A673 (cell line): ENCODE data around the gene SMIM24. TPM values are rescaled to one million over a fixed set of nuclear protein-coding genes. Genes with fewer than 3 reads are reported as not detected.

ENCODE experiments used
- BruUV-seq: library from RNA; stranded (reverse); fragments of 400-500 nt; replicated peaks from 2 replicates; lab custom pipeline; 2021; lab: Mats Ljungman, UMichigan
- CTCF ChIA-PET: fragments of 300-600 bp; sonication (Branson Sonifier 250); formaldehyde crosslinking; loops from one replicate; lab custom pipeline; 2022; ENCODE audit warnings: antibody characterized with exemption; lab: Charles Lee
- POLR2A ChIA-PET: fragments of 300-600 bp; sonication (Branson Sonifier 250); formaldehyde crosslinking; loops from one replicate; lab custom pipeline; 2022; ENCODE audit warnings: antibody characterized with exemption; ENCODE audit not compliant: low non-redundant PET; lab: Charles Lee
- DNase-seq: peaks from one replicate; pipeline ENCODE4 v3.0.0-alpha.2; 2015; ENCODE audit warnings: low spot score
- H3K27ac ChIP-seq: fragments of 200-600 bp; sonication (generic); 2 replicates; pipeline ENCODE4 v1.5.1; 2016; ENCODE audit warnings: mixed run types, low read depth, mild to moderate bottlenecking, mixed read lengths, antibody characterized with exemption, low read length; ENCODE audit not compliant: poor library complexity, severe bottlenecking
- H3K27me3 ChIP-seq: fragments of 200-600 bp; sonication (generic); replicated peaks from 2 replicates; pipeline ENCODE4 v1.6.1; 2017; ENCODE audit warnings: mixed run types, low read depth, mild to moderate bottlenecking, mixed read lengths, antibody characterized with exemption, low read length; ENCODE audit not compliant: insufficient read depth, poor library complexity
- H3K36me3 ChIP-seq: fragments of 200-600 bp; sonication (generic); 2 replicates; pipeline ENCODE4 v1.6.1; 2016; ENCODE audit warnings: mixed run types, mild to moderate bottlenecking, mixed read lengths, antibody characterized with exemption, low read length; ENCODE audit not compliant: insufficient read depth, poor library complexity, severe bottlenecking
- H3K4me1 ChIP-seq: fragments of 200-600 bp; sonication (generic); 2 replicates; pipeline ENCODE4 v1.6.1; 2017; ENCODE audit warnings: mixed run types, mild to moderate bottlenecking, mixed read lengths, antibody characterized with exemption, low read length; ENCODE audit not compliant: insufficient read depth, poor library complexity, severe bottlenecking
- H3K4me3 ChIP-seq: fragments of 200-600 bp; sonication (generic); 2 replicates; pipeline ENCODE4 v1.5.1; 2016; ENCODE audit warnings: low read depth, mixed run types, mild to moderate bottlenecking, mixed read lengths, low read length; ENCODE audit not compliant: poor library complexity, severe bottlenecking
- H3K9me3 ChIP-seq: fragments of 200-600 bp; sonication (generic); 2 replicates; pipeline ENCODE4 v1.6.1; 2016; ENCODE audit warnings: mixed run types, low read depth, mild to moderate bottlenecking, mixed read lengths, antibody characterized with exemption, low read length; ENCODE audit not compliant: poor library complexity, severe bottlenecking
- EZH2 ChIP-seq: fragments of 200-600 bp; sonication (generic); IDR thresholded peaks from 2 replicates; pipeline ENCODE4 v1.6.1; 2017; ENCODE audit warnings: borderline replicate concordance, low read depth, mild to moderate bottlenecking, mixed read lengths, antibody characterized with exemption, low read length; ENCODE audit not compliant: poor library complexity, severe bottlenecking
- intact Hi-C: fragments of 100-400 bp; cut with micrococcal nuclease; formaldehyde crosslinking; loops from one replicate; pipeline ENCODE4 v1.10.0; 2022; ENCODE audit not compliant: unreplicated experiment
- total RNA-seq: library from RNA; stranded (reverse); gene quantifications from 2 replicates; pipeline ENCODE4 v1.2.3, GENCODE V29; 2021
- TF ChIP-seq, protein P1 (sequence below): fragments of 300-800, 200-600 bp; sonication (generic); conservative IDR thresholded peaks from 2 replicates; pipeline ENCODE4 v1.5.1; 2017; ENCODE audit warnings: low read depth, mild to moderate bottlenecking, antibody characterized with exemption, low read length, moderate library complexity, mixed read lengths

The SMIM24 gene
- total RNA-seq, 1 experiment from 2014 or later: not detected

DNA sequence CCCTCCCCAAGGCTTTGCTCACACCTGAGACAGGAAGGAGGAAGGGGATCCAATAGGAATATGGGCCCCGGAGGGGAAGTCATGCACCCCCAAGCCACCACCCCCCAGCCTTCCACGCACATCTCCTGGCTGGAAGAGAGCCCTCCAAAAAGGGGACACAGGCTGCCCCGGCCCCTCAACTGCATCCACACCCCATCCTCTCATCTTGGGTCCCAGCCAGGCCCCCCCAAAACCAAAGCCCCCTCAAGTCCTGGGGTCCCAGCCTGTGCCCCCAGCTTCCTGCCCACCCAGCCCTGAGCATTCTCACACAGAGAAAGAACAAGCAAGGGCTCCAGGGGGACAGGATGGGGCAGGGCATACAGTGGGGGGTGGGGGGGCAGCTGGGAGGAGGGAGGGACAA is 12.1 kb downstream of the SMIM24 start:
- TF ChIP-seq EZH2: no peak
- TF ChIP-seq, protein P1, sequence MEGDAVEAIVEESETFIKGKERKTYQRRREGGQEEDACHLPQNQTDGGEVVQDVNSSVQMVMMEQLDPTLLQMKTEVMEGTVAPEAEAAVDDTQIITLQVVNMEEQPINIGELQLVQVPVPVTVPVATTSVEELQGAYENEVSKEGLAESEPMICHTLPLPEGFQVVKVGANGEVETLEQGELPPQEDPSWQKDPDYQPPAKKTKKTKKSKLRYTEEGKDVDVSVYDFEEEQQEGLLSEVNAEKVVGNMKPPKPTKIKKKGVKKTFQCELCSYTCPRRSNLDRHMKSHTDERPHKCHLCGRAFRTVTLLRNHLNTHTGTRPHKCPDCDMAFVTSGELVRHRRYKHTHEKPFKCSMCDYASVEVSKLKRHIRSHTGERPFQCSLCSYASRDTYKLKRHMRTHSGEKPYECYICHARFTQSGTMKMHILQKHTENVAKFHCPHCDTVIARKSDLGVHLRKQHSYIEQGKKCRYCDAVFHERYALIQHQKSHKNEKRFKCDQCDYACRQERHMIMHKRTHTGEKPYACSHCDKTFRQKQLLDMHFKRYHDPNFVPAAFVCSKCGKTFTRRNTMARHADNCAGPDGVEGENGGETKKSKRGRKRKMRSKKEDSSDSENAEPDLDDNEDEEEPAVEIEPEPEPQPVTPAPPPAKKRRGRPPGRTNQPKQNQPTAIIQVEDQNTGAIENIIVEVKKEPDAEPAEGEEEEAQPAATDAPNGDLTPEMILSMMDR: no peak
- H3K27me3 ChIP-seq: peaks cover 3% of the 10 kb centered on the region
- CTCF ChIA-PET: no interaction called here

DNA sequence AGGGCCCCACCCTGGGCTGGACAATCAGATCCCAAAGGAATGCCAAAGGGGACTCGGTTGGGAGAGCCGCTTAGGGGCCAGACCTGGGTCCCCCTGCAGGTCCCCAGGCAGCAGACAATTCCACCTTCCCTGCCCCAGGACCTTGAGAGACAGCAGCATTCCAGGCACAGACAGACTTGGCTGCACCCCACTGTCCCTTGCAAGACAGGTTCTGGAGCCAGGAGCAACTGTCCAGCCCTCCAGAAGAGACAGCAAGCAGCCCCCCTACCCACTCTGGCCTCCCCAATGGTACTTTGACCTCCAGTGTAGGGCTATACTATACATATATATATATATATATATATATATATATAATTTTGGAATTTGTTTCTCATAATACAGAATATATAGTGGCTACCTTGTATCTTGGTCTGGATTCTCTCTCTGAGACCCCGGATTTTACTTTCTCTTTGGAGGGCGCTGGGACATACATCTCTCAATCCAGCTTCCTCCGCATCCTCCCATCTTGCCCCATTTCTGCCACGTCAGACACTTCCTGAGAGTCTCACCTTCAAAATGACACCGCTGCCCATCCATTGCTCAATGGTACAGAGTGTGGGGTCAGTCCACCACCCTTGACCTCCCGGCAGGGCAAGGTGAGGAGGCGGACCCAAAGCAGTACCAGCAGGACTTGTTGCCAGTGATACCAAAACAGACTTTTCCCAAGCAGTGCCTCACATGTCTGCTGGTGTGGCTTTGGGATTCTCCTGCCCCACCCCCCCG is 12.7 kb downstream of the SMIM24 start:
- peaks cover 2% of the 10 kb centered on the region for H3K36me3 ChIP-seq
- no peaks in the 10 kb centered on the region for H3K4me1 ChIP-seq
- no peaks in the 10 kb centered on the region for H3K9me3 ChIP-seq
- no peak overlapping the region for H3K27ac ChIP-seq
- ChIA-PET CTCF (no interaction called here), POLR2A (no interaction called here)
- intact Hi-C loops: no loop called here
- TF ChIP-seq, protein P1: no peak
- TF ChIP-seq EZH2: no peak
- no TSS peak for BruUV-seq
- H3K27me3 ChIP-seq: peaks cover 3% of the 10 kb centered on the region
- DNase-seq: no peak
- H3K4me3 ChIP-seq: no peak overlapping the region

More for the DNA sequence above, 12.1 kb downstream of the SMIM24 start:
- no TSS peak for BruUV-seq
- no peaks in the 10 kb centered on the region for H3K36me3 ChIP-seq
- no peaks in the 10 kb centered on the region for H3K9me3 ChIP-seq
- no peak overlapping the region for H3K4me3 ChIP-seq
- intact Hi-C loops: no loop called here
- POLR2A ChIA-PET: no interaction called here
- no peaks in the 10 kb centered on the region for H3K4me1 ChIP-seq
- H3K27ac ChIP-seq: no peak overlapping the region
- no peak for DNase-seq

DNA sequence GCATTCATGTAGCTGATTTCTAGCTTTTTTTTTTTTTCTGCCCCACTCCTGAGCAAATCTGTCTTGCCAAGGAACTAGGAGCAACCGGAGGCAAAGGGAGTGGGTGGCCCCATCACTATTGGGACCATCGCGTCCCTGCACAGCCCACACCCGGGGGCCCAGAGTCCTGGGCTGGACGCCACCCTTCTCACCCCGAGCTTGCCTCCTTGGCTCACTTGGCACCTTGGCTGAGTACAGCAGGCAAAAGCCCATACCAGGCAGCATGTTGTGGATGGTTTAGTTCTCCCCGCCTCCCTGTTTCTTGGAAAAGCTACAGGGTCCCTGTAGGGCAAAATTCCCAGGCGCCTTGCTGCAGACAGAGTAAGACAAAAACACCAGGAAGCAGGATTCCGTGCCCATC is 13.7 kb downstream of the SMIM24 start:
- intact Hi-C loops: no loop called here
- TF ChIP-seq, protein P1: no peak
- no peak for TF ChIP-seq EZH2
- CTCF ChIA-PET: interaction anchor here (0.6 kb wide), 2 partner anchors 13 to 123 kb away, joined by 3 to 5 read pairs; no protein-coding TSS in a partner anchor
- Histone ChIP-seq H3K27ac (no peak overlapping the region), H3K27me3 (peaks cover 3% of the 10 kb centered on the region), H3K9me3 (no peaks in the 10 kb centered on the region), H3K36me3 (peaks cover 5% of the 10 kb centered on the region), H3K4me3 (no peak overlapping the region), H3K4me1 (no peaks in the 10 kb centered on the region)
- no TSS peak for BruUV-seq
- POLR2A ChIA-PET: no interaction called here
- no peak for DNase-seq
